ENCODE results near the gene FAM163A. TPM values are rescaled to one million over a fixed set of nuclear protein-coding genes. Genes with fewer than 3 reads are reported as not detected.

Gene FAM163A
- total RNA-seq, 3 donors from 2014 or later (not counting 1 experiment from before 2014, with no cell fraction given), result not detected

DNA sequence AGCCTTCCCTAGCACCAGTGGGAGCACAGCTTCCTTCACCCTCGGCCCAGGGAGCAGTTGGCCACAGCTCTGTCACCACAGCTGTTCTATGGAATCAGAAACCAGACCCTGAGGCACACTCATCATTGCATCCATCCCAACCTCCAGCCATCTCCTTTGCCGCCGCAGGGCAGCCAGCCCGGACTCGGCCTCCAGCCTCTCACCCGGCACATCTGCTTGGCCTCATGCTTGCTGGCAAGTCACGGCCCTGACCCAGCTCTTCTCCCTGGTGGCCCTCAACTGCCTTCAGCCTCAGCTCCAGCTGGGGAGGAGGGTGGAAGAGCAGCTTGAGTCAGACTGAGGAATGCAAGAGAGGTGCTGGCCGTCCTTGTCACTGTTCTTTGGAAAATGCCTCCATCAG, 74.7 kb downstream of the FAM163A start:
- no peak overlapping the region for H3K4me3 ChIP-seq (ENCODE audit: low read length)
- intact Hi-C loops (cut with micrococcal nuclease), result no loop called here
- H3K27me3 Mint-ChIP-seq (ENCODE audit: low read depth in 2 of 2), result peaks cover 16 to 19% of the 10 kb centered on the region in 2 donors
- DNase-seq, result no peak
- no peak for ATAC-seq
- H3K27ac ChIP-seq (ENCODE audit: low read length), result no peak overlapping the region
- peaks cover 20% of the 10 kb centered on the region for H3K4me1 ChIP-seq (ENCODE audit: control insufficient read depth, insufficient read depth, low read length)
- no peaks in the 10 kb centered on the region for H3K9me3 Mint-ChIP-seq
- H3K27ac Mint-ChIP-seq, result no peak overlapping the region
- peaks cover 4% of the 10 kb centered on the region for H3K27me3 ChIP-seq (ENCODE audit: control insufficient read depth, insufficient read depth, low read length)
- 90% methylated on average over 8 of the region's 8 CpGs for WGBS (ENCODE audit: insufficient coverage)
- H3K4me1 Mint-ChIP-seq, result peaks cover 15 to 16% of the 10 kb centered on the region in 2 donors
- H3K9me3 ChIP-seq (ENCODE audit: control insufficient read depth, insufficient read depth, low read length), result no peaks in the 10 kb centered on the region
- no peaks in the 10 kb centered on the region for H3K36me3 ChIP-seq (ENCODE audit: control insufficient read depth, insufficient read depth, low read length)
- H3K36me3 Mint-ChIP-seq, result no peaks in the 10 kb centered on the region
- TF ChIP-seq, protein P1, sequence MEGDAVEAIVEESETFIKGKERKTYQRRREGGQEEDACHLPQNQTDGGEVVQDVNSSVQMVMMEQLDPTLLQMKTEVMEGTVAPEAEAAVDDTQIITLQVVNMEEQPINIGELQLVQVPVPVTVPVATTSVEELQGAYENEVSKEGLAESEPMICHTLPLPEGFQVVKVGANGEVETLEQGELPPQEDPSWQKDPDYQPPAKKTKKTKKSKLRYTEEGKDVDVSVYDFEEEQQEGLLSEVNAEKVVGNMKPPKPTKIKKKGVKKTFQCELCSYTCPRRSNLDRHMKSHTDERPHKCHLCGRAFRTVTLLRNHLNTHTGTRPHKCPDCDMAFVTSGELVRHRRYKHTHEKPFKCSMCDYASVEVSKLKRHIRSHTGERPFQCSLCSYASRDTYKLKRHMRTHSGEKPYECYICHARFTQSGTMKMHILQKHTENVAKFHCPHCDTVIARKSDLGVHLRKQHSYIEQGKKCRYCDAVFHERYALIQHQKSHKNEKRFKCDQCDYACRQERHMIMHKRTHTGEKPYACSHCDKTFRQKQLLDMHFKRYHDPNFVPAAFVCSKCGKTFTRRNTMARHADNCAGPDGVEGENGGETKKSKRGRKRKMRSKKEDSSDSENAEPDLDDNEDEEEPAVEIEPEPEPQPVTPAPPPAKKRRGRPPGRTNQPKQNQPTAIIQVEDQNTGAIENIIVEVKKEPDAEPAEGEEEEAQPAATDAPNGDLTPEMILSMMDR (IDR thresholded peaks at IDR 0.05), result no peak
- peak overlapping the region; percentile 35 for H3K4me3 Mint-ChIP-seq

DNA sequence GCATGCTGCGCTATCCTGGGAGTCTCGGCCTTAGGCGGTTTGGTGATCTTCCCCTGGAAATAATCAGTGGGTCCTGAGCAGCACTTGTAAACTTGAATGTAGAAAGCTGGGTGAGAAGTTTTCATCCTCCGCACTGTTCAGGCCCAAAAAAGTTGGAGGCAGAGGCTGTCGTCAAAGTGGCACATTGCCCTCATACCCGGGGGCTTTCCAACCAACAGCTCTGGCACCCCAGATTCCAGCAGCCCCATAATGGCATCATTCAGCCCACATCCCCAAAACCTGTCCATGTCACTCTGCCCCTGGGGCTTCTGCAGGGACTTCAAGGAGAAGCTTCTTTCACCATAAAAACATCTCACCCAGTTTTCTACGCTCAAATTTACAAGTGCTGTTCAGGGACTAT, 75.2 kb downstream of the FAM163A start:
- Mint-ChIP-seq H3K36me3 (no peaks in the 10 kb centered on the region), H3K27ac (no peak overlapping the region), H3K4me1 (peaks cover 15 to 16% of the 10 kb centered on the region in 2 donors), H3K4me3 (no peak overlapping the region), H3K9me3 (no peaks in the 10 kb centered on the region), H3K27me3 (ENCODE audit: low read depth in 2 of 2) (peaks cover 13 to 19% of the 10 kb centered on the region in 2 donors)
- 95% methylated on average over 7 of the region's 7 CpGs for WGBS (ENCODE audit: insufficient coverage)
- H3K27me3 ChIP-seq (ENCODE audit: control insufficient read depth, insufficient read depth, low read length), result peaks cover 4% of the 10 kb centered on the region
- H3K36me3 ChIP-seq (ENCODE audit: control insufficient read depth, insufficient read depth, low read length), result no peaks in the 10 kb centered on the region
- no peak for ATAC-seq
- intact Hi-C loops (cut with micrococcal nuclease), result no loop called here
- TF ChIP-seq, protein P1 (IDR thresholded peaks at IDR 0.05), result no peak
- peaks cover 20% of the 10 kb centered on the region for H3K4me1 ChIP-seq (ENCODE audit: control insufficient read depth, insufficient read depth, low read length)
- no peaks in the 10 kb centered on the region for H3K9me3 ChIP-seq (ENCODE audit: control insufficient read depth, insufficient read depth, low read length)
- no peak overlapping the region for H3K27ac ChIP-seq (ENCODE audit: low read length)
- no peak for DNase-seq
- no peak overlapping the region for H3K4me3 ChIP-seq (ENCODE audit: low read length)

DNA sequence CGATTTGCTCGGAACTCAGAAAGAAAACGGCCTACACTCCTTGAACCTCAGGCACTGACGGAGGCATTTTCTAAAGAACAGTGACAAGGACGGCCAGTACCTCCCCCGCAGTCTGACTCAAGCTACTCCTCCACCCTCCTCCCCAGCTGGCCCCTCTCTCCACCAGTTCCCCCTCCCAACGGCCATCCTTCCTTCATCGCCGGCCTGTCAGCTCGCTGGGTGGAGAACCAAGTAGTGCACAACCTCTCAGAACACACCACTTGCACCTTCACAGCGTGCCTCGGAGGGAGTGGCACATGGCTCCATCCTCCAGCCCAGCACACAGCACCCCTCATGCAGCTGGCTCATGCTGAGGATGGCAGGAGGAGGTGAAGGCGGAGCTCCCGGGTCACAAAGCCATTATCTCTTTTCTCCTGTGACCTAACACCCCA, 75.7 kb downstream of the FAM163A start:
- TF ChIP-seq, protein P1 (IDR thresholded peaks at IDR 0.05), result no peak
- no peak overlapping the region for H3K4me3 Mint-ChIP-seq
- Histone ChIP-seq H3K36me3 (ENCODE audit: control insufficient read depth, insufficient read depth, low read length) (no peaks in the 10 kb centered on the region), H3K9me3 (ENCODE audit: control insufficient read depth, insufficient read depth, low read length) (no peaks in the 10 kb centered on the region), H3K4me3 (ENCODE audit: low read length) (no peak overlapping the region), H3K27me3 (ENCODE audit: control insufficient read depth, insufficient read depth, low read length) (peaks cover 4% of the 10 kb centered on the region), H3K4me1 (ENCODE audit: control insufficient read depth, insufficient read depth, low read length) (peaks cover 20% of the 10 kb centered on the region), H3K27ac (ENCODE audit: low read length) (no peak overlapping the region)
- peaks cover 15 to 16% of the 10 kb centered on the region in 2 donors for H3K4me1 Mint-ChIP-seq
- H3K27ac Mint-ChIP-seq, result no peak overlapping the region
- 87% methylated on average over 14 of the region's 14 CpGs for WGBS (ENCODE audit: insufficient coverage)
- H3K9me3 Mint-ChIP-seq, result no peaks in the 10 kb centered on the region
- intact Hi-C loops (cut with micrococcal nuclease), result no loop called here
- peaks cover 13 to 19% of the 10 kb centered on the region in 2 donors for H3K27me3 Mint-ChIP-seq (ENCODE audit: low read depth in 2 of 2)
- no peak for DNase-seq
- no peaks in the 10 kb centered on the region for H3K36me3 Mint-ChIP-seq
- ATAC-seq, result no peak
